DOHH2 (cell line): ENCODE measurements around the gene GBF1.

Source experiments
- EZH2phosphoT487 ChIP-seq: fragments of 200-600 bp; sonication (generic); IDR thresholded peaks from 2 replicates; pipeline ENCODE4 v1.6.1; 2017; ENCODE audit warnings: borderline replicate concordance, mild to moderate bottlenecking, antibody characterized with exemption, low read length, moderate library complexity, mixed read lengths
- TF ChIP-seq, protein P1 (sequence below): fragments of 200-600 bp; sonication (generic); IDR thresholded peaks from one replicate; pipeline ENCODE4 v1.5.1; 2014; ENCODE audit warnings: antibody characterized with exemption, mild to moderate bottlenecking, low read depth, low read length; ENCODE audit not compliant: poor library complexity, severe bottlenecking

DNA sequence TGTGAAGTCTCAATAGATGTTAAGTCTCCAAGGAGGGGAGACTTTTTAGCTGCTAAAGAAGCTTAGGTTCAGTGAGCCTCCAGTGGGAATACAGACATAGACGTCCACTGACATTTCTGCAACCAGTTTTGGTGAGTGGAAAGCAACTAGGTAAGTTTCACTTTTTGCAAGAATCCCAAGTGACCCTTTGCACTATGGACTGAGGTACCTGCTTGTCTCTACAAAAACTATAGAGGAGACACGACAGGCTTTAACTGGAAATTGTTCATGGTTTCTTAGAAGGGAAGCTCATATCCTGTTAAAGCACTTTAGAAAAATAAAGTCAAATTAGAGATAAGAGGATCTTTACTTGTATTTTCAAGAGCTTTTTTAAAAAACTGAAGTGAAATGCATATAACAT is 38.6 kb downstream of the GBF1 start:
- TF ChIP-seq, protein P1, sequence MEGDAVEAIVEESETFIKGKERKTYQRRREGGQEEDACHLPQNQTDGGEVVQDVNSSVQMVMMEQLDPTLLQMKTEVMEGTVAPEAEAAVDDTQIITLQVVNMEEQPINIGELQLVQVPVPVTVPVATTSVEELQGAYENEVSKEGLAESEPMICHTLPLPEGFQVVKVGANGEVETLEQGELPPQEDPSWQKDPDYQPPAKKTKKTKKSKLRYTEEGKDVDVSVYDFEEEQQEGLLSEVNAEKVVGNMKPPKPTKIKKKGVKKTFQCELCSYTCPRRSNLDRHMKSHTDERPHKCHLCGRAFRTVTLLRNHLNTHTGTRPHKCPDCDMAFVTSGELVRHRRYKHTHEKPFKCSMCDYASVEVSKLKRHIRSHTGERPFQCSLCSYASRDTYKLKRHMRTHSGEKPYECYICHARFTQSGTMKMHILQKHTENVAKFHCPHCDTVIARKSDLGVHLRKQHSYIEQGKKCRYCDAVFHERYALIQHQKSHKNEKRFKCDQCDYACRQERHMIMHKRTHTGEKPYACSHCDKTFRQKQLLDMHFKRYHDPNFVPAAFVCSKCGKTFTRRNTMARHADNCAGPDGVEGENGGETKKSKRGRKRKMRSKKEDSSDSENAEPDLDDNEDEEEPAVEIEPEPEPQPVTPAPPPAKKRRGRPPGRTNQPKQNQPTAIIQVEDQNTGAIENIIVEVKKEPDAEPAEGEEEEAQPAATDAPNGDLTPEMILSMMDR: no peak
- no peak for TF ChIP-seq EZH2phosphoT487
